ENCODE data around the gene ASMTL. TPM values are rescaled to one million over a fixed set of nuclear protein-coding genes. Genes with fewer than 3 reads are reported as not detected.

ASMTL gene
- total and polyA plus RNA-seq, 2 experiments from 2014 or later: 53.7 to 61.2 TPM

DNA sequence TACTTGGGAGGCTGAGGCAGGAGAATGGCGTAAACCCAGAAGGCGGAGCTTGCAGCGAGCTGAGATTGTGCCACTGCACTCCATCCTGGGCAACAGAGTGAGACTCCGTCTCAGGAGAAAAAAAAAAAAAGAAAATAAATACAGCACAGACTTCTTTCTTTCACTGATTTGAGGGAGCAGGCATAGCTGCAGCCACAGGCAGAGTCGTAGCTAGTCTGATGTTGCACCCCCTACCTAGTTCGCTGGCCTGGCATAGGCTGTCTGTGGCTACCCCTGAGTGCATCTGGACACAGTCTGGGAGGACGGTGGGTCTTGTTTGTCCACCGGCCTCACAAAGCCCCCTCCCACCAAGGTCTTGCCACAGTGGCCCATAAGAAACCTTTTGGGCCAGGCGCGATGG is 94.7 kb downstream of the ASMTL start:
- Mint-ChIP-seq H3K9me3 (peaks cover 45% of the 10 kb centered on the region), H3K27ac (no peak overlapping the region), H3K4me3 (no peak overlapping the region), H3K27me3 (ENCODE audit: insufficient read depth, low read depth, poor library complexity) (peaks cover 9% of the 10 kb centered on the region), H3K36me3 (ENCODE audit: low read depth) (peaks cover 53% of the 10 kb centered on the region), H3K4me1 (peaks cover 9% of the 10 kb centered on the region; the same call in 2 of the 3 replicates)
- TF ChIP-seq ZNF114 (CRISPR knock-in tag; IDR thresholded peaks at IDR 0.05): no peak
- TF ChIP-seq, protein P1, sequence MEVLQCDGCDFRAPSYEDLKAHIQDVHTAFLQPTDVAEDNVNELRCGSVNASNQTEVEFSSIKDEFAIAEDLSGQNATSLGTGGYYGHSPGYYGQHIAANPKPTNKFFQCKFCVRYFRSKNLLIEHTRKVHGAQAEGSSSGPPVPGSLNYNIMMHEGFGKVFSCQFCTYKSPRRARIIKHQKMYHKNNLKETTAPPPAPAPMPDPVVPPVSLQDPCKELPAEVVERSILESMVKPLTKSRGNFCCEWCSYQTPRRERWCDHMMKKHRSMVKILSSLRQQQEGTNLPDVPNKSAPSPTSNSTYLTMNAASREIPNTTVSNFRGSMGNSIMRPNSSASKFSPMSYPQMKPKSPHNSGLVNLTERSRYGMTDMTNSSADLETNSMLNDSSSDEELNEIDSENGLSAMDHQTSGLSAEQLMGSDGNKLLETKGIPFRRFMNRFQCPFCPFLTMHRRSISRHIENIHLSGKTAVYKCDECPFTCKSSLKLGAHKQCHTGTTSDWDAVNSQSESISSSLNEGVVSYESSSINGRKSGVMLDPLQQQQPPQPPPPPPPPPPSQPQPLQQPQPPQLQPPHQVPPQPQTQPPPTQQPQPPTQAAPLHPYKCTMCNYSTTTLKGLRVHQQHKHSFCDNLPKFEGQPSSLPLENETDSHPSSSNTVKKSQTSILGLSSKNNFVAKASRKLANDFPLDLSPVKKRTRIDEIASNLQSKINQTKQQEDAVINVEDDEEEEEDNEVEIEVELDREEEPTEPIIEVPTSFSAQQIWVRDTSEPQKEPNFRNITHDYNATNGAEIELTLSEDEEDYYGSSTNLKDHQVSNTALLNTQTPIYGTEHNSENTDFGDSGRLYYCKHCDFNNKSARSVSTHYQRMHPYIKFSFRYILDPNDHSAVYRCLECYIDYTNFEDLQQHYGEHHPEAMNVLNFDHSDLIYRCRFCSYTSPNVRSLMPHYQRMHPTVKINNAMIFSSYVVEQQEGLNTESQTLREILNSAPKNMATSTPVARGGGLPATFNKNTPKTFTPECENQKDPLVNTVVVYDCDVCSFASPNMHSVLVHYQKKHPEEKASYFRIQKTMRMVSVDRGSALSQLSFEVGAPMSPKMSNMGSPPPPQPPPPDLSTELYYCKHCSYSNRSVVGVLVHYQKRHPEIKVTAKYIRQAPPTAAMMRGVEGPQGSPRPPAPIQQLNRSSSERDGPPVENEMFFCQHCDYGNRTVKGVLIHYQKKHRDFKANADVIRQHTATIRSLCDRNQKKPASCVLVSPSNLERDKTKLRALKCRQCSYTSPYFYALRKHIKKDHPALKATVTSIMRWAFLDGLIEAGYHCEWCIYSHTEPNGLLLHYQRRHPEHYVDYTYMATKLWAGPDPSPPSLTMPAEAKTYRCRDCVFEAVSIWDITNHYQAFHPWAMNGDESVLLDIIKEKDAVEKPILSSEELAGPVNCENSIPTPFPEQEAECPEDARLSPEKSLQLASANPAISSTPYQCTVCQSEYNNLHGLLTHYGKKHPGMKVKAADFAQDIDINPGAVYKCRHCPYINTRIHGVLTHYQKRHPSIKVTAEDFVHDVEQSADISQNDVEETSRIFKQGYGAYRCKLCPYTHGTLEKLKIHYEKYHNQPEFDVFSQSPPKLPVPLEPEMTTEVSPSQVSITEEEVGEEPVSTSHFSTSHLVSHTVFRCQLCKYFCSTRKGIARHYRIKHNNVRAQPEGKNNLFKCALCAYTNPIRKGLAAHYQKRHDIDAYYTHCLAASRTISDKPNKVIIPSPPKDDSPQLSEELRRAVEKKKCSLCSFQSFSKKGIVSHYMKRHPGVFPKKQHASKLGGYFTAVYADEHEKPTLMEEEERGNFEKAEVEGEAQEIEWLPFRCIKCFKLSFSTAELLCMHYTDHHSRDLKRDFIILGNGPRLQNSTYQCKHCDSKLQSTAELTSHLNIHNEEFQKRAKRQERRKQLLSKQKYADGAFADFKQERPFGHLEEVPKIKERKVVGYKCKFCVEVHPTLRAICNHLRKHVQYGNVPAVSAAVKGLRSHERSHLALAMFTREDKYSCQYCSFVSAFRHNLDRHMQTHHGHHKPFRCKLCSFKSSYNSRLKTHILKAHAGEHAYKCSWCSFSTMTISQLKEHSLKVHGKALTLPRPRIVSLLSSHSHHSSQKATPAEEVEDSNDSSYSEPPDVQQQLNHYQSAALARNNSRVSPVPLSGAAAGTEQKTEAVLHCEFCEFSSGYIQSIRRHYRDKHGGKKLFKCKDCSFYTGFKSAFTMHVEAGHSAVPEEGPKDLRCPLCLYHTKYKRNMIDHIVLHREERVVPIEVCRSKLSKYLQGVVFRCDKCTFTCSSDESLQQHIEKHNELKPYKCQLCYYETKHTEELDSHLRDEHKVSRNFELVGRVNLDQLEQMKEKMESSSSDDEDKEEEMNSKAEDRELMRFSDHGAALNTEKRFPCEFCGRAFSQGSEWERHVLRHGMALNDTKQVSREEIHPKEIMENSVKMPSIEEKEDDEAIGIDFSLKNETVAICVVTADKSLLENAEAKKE (CRISPR knock-in tag; IDR thresholded peaks at IDR 0.05): no peak
- TF ChIP-seq EZH2phosphoT487 (IDR thresholded peaks at IDR 0.05; ENCODE audit: unreplicated experiment): no peak
- TF ChIP-seq NANOG (IDR thresholded peaks at IDR 0.05; ENCODE audit: borderline replicate concordance): no peak
- no peak for TF ChIP-seq EZH2 (IDR thresholded peaks at IDR 0.05; ENCODE audit: low read depth, unreplicated experiment)
- no peak for TF ChIP-seq POLR2AphosphoS5 (IDR thresholded peaks at IDR 0.05; ENCODE audit: low read depth)
- TF ChIP-seq, protein P2, sequence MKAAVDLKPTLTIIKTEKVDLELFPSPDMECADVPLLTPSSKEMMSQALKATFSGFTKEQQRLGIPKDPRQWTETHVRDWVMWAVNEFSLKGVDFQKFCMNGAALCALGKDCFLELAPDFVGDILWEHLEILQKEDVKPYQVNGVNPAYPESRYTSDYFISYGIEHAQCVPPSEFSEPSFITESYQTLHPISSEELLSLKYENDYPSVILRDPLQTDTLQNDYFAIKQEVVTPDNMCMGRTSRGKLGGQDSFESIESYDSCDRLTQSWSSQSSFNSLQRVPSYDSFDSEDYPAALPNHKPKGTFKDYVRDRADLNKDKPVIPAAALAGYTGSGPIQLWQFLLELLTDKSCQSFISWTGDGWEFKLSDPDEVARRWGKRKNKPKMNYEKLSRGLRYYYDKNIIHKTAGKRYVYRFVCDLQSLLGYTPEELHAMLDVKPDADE (IDR thresholded peaks at IDR 0.05): no peak
- TF ChIP-seq JUNB (IDR thresholded peaks at IDR 0.05; ENCODE audit: unreplicated experiment): no peak
- H3K4me1 ChIP-seq (ENCODE audit: insufficient read depth): peaks cover 8% of the 10 kb centered on the region
- peaks cover 4% of the 10 kb centered on the region; the same call in 1 of the 2 replicates for H3F3A ChIP-seq (replicated peaks; ENCODE audit: low read depth)
- H3K36me3 ChIP-seq (ENCODE audit: insufficient read depth): 0 out of 2 replicates have a peak, but pooled peaks cover 10% of the 10 kb centered on the region
- H3K79me2 ChIP-seq (replicated peaks; ENCODE audit: insufficient read depth): no peaks in the 10 kb centered on the region
- DNase-seq (ENCODE audit: low spot score) (no peak), ATAC-seq (no peak)
- H2AFZ ChIP-seq: no peak overlapping the region
- no peaks in the 10 kb centered on the region for H3K9me2 ChIP-seq (ENCODE audit: insufficient read depth)
- H3K4me2 ChIP-seq: no peak overlapping the region
- no peak overlapping the region for H3K4me3 ChIP-seq
- H3K27ac ChIP-seq (ENCODE audit: low read depth): no peak overlapping the region
- no peaks in the 10 kb centered on the region for H4K20me1 ChIP-seq (replicated peaks; ENCODE audit: insufficient read depth)
- no peaks in the 10 kb centered on the region for H3K27me3 ChIP-seq (ENCODE audit: insufficient read depth)

Measured in GM23338 (cell line).